WTC11 (cell line): Measurements from ENCODE around the gene DCAF8L2. TPM values are rescaled to one million over a fixed set of nuclear protein-coding genes. Genes with fewer than 3 reads are reported as not detected.

ENCODE experiments used
- ATAC-seq: fragments of 200-7000 bp; cut with Tn5 transposase; 2 replicates; pipeline ENCODE4 v1.10.0; 2021; ENCODE audit warnings: mild to moderate bottlenecking, moderate library complexity
- CTCF ChIA-PET: fragments of 300-600 bp; sonication (Branson Sonifier 250); formaldehyde crosslinking; loops from one replicate; lab custom pipeline; 2021; ENCODE audit warnings: antibody characterized with exemption; lab: Charles Lee
- POLR2A ChIA-PET: fragments of 350-600 bp; sonication (Branson Sonifier 250); formaldehyde crosslinking; loops from one replicate; lab custom pipeline; 2021; ENCODE audit warnings: antibody characterized with exemption; lab: Charles Lee
- DNase-seq: peaks from one replicate; pipeline ENCODE4 v3.0.0; 2021; ENCODE audit warnings: low spot score
- H3K27ac Mint-ChIP-seq: 2 replicates; pipeline ENCODE4 v1.8.0; 2021; ENCODE audit warnings: mixed read lengths
- H3K27me3 Mint-ChIP-seq: 2 replicates; pipeline ENCODE4 v1.8.0; 2021; ENCODE audit warnings: low read depth, mild to moderate bottlenecking, moderate library complexity, mixed read lengths
- H3K36me3 Mint-ChIP-seq: 2 replicates; pipeline ENCODE4 v1.8.0; 2021; ENCODE audit warnings: mixed read lengths
- H3K4me1 Mint-ChIP-seq: 2 replicates; pipeline ENCODE4 v1.8.0; 2022; ENCODE audit warnings: mixed read lengths
- H3K4me3 Mint-ChIP-seq: 2 replicates; pipeline ENCODE4 v1.8.0; 2021; ENCODE audit warnings: mild to moderate bottlenecking, moderate library complexity, mixed read lengths
- H3K9me3 Mint-ChIP-seq: 2 replicates; pipeline ENCODE4 v1.8.0; 2021; ENCODE audit warnings: mixed read lengths
- ATF1 ChIP-seq: sonication (generic); formaldehyde crosslinking; IDR thresholded peaks from 2 replicates; pipeline ENCODE4 v1.8.1; 2023; ENCODE audit warnings: mild to moderate bottlenecking, moderate library complexity, missing genetic modification reagents
- HMGA2 ChIP-seq: fragments of 250-450 bp; sonication (Bioruptor Pico); IDR thresholded peaks from 2 replicates; pipeline ENCODE4 v1.4.0; 2021; ENCODE audit warnings: mild to moderate bottlenecking, moderate library complexity
- IRF2 ChIP-seq: sonication (generic); formaldehyde crosslinking; IDR thresholded peaks from 2 replicates; pipeline ENCODE4 v1.8.0; 2022; ENCODE audit warnings: low read depth, missing genetic modification reagents, borderline replicate concordance
- PRRX2 ChIP-seq: fragments of 250-450 bp; sonication (Bioruptor Pico); IDR thresholded peaks from 2 replicates; pipeline ENCODE4 v1.8.0; 2021; ENCODE audit warnings: mild to moderate bottlenecking
- RELA ChIP-seq: sonication (generic); formaldehyde crosslinking; IDR thresholded peaks from 2 replicates; pipeline ENCODE4 v1.8.1; 2022; ENCODE audit warnings: missing genetic modification reagents, mild to moderate bottlenecking, borderline replicate concordance
- SOX15 ChIP-seq: fragments of 250-450 bp; sonication (Bioruptor Pico); IDR thresholded peaks from 2 replicates; pipeline ENCODE4 v1.9.0; 2021; ENCODE audit warnings: mild to moderate bottlenecking
- ZNF232 ChIP-seq: sonication (generic); formaldehyde crosslinking; IDR thresholded peaks from 2 replicates; pipeline ENCODE4 v1.8.0; 2022; ENCODE audit warnings: mild to moderate bottlenecking, missing genetic modification reagents
- ZNF317 ChIP-seq: sonication (generic); formaldehyde crosslinking; IDR thresholded peaks from 2 replicates; pipeline ENCODE4 v1.8.1; 2023; ENCODE audit warnings: low read depth, mild to moderate bottlenecking, moderate library complexity, missing genetic modification reagents, borderline replicate concordance
- total RNA-seq: library from RNA; stranded (reverse); gene quantifications from 3 replicates; pipeline ENCODE4 v1.2.3, GENCODE V29; 2021
- TF ChIP-seq, protein P1 (sequence below): fragments of 250-450 bp; sonication (Bioruptor Pico); IDR thresholded peaks from 2 replicates; pipeline ENCODE4 v2.1.2; 2022; ENCODE audit warnings: mild to moderate bottlenecking, moderate library complexity
- TF ChIP-seq, protein P2 (sequence below): sonication (generic); formaldehyde crosslinking; IDR thresholded peaks from 2 replicates; pipeline ENCODE4 v1.8.0; 2022; ENCODE audit warnings: mild to moderate bottlenecking, missing genetic modification reagents

Gene DCAF8L2
- total RNA-seq, 1 experiment from 2014 or later: not detected

- POLR2A ChIA-PET: no interaction called here
- CTCF ChIA-PET: no interaction called here
- no peaks in the 10 kb centered on the region for H3K9me3 Mint-ChIP-seq
- no peak overlapping the region for H3K27ac Mint-ChIP-seq
- H3K4me1 Mint-ChIP-seq: no peaks in the 10 kb centered on the region
- no peak for ATAC-seq
- TF ChIP-seq ZNF232 (CRISPR knock-in tag) (no peak), HMGA2 (CRISPR knock-in tag) (no peak), IRF2 (CRISPR knock-in tag) (no peak), PRRX2 (CRISPR knock-in tag) (no peak), SOX15 (CRISPR knock-in tag) (no peak), RELA (CRISPR knock-in tag) (no peak), ATF1 (CRISPR knock-in tag) (no peak), ZNF317 (CRISPR knock-in tag) (no peak)
- TF ChIP-seq, protein P1, sequence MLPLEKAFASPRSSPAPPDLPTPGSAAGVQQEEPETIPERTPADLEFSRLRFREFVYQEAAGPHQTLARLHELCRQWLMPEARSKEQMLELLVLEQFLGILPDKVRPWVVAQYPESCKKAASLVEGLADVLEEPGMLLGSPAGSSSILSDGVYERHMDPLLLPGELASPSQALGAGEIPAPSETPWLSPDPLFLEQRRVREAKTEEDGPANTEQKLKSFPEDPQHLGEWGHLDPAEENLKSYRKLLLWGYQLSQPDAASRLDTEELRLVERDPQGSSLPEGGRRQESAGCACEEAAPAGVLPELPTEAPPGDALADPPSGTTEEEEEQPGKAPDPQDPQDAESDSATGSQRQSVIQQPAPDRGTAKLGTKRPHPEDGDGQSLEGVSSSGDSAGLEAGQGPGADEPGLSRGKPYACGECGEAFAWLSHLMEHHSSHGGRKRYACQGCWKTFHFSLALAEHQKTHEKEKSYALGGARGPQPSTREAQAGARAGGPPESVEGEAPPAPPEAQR (CRISPR knock-in tag): no peak
- TF ChIP-seq, protein P2, sequence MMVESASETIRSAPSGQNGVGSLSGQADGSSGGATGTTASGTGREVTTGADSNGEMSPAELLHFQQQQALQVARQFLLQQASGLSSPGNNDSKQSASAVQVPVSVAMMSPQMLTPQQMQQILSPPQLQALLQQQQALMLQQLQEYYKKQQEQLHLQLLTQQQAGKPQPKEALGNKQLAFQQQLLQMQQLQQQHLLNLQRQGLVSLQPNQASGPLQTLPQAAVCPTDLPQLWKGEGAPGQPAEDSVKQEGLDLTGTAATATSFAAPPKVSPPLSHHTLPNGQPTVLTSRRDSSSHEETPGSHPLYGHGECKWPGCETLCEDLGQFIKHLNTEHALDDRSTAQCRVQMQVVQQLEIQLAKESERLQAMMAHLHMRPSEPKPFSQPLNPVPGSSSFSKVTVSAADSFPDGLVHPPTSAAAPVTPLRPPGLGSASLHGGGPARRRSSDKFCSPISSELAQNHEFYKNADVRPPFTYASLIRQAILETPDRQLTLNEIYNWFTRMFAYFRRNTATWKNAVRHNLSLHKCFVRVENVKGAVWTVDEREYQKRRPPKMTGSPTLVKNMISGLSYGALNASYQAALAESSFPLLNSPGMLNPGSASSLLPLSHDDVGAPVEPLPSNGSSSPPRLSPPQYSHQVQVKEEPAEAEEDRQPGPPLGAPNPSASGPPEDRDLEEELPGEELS: no peak
- no peak for DNase-seq
- H3K27me3 Mint-ChIP-seq: no peaks in the 10 kb centered on the region
- H3K36me3 Mint-ChIP-seq: no peaks in the 10 kb centered on the region
- no peak overlapping the region for H3K4me3 Mint-ChIP-seq
These were observed 207.4 kb downstream of the DCAF8L2 start for GRCh38 chrX:27797575-27797974.

Other genes starting within 250 kb of the DCAF8L2 start
- not detected in 3 replicates for gene PPP4R3C, start 127.0 kb upstream of the DCAF8L2 start, total RNA-seq
- not detected in 3 replicates for gene MAGEB10, start 217.6 kb downstream of the DCAF8L2 start, total RNA-seq